BJ (cell line): ENCODE data around the gene IPO11. TPM values are rescaled to one million over a fixed set of nuclear protein-coding genes. Genes with fewer than 3 reads are reported as not detected.
A peak's percentile ranks its signal among the peaks of the same experiment; 100 is the strongest.

Experiments used
- CTCF ChIA-PET: fragments of 350-600 bp; formaldehyde crosslinking; extraction: SDS; loops from one replicate; lab custom pipeline; 2021; ENCODE audit warnings: antibody characterized with exemption, inconsistent platforms; lab: Yijun Ruan, JAX
- POLR2A ChIA-PET: fragments of 300-600 bp; sonication (Branson Sonifier 250); formaldehyde crosslinking; extraction: SDS; loops from one replicate; lab custom pipeline; 2021; ENCODE audit warnings: antibody characterized with exemption; lab: Charles Lee
- DNase-seq: peaks from one replicate; pipeline ENCODE4 v3.0.0-alpha.2; 2011; ENCODE audit warnings: low read depth
- H3K27me3 ChIP-seq: 2 replicates; pipeline ENCODE4 v1.6.0; 2011; ENCODE audit warnings: low read length; ENCODE audit not compliant: control insufficient read depth, insufficient read depth
- H3K36me3 ChIP-seq: 2 replicates; pipeline ENCODE4 v1.5.1; 2011; ENCODE audit warnings: low read length; ENCODE audit not compliant: control insufficient read depth, insufficient read depth
- H3K4me3 ChIP-seq: 2 replicates; pipeline ENCODE4 v1.5.1; 2011; ENCODE audit warnings: low read depth, mild to moderate bottlenecking, control low read depth, low read length
- CTCF ChIP-seq: IDR thresholded peaks from 2 replicates; pipeline ENCODE4 v1.5.1; 2011; ENCODE audit warnings: low read depth, mild to moderate bottlenecking, control low read depth, inconsistent platforms, low read length, moderate library complexity; ENCODE audit not compliant: insufficient read depth
- polyA minus RNA-seq: library from RNA; depleted of rRNA, polyadenylated mRNA; stranded (reverse); fragments of >200 nt; gene quantifications from 2 replicates; pipeline ENCODE4 v1.2.3, GENCODE V29; 2011; rRNA and poly(A)+ RNA removed
- polyA plus RNA-seq: library from polyadenylated mRNA; depleted of rRNA; stranded (reverse); fragments of >200 nt; gene quantifications from 2 replicates; pipeline ENCODE4 v1.2.3, GENCODE V29; 2011; rRNA removed

IPO11 gene
- 25.7 and 36.0 TPM in 2 replicates for polyA plus RNA-seq
- 32.3 and 34.5 TPM in 2 replicates for polyA minus RNA-seq

- Histone ChIP-seq H3K36me3 (no peaks in the 10 kb centered on the region), H3K27me3 (no peaks in the 10 kb centered on the region), H3K4me3 (peak within 1 kb of the TSS; percentile 89)
- peak; percentile 93 for DNase-seq
- ChIA-PET POLR2A (interaction anchor here (1.3 kb wide), 1 partner anchor 9 kb away, joined by 13 read pairs; the partner anchor contains the start of gene DIMT1), CTCF (interaction anchor here (1.4 kb wide), 1 partner anchor 10 kb away, joined by 4 read pairs; the partner anchor contains the start of gene DIMT1)
- TF ChIP-seq CTCF, result no peak
These were observed at the start of gene IPO11 for GRCh38 chr5:62412549-62413329. IPO11 (plus strand) TSS chr5:62412763; CDS start chr5:62437280, 24,517 bp downstream.

GRCh38 chr5:62369039-62369438 lies 43.5 kb upstream of the IPO11 start:
- H3K4me3 ChIP-seq, result no peak overlapping the region
- peaks cover 7% of the 10 kb centered on the region for H3K36me3 ChIP-seq
- no peak for TF ChIP-seq CTCF
- ChIA-PET CTCF (interaction anchor here (0.8 to 1.6 kb wide), 2 partner anchors 11 to 412 kb away, joined by 3 to 4 read pairs; no protein-coding TSS in a partner anchor), POLR2A (no interaction called here)
- DNase-seq, result no peak
- no peaks in the 10 kb centered on the region for H3K27me3 ChIP-seq

- TF ChIP-seq CTCF, result no peak
- Histone ChIP-seq H3K4me3 (no peak overlapping the region), H3K27me3 (no peaks in the 10 kb centered on the region), H3K36me3 (peaks cover 2% of the 10 kb centered on the region)
- ChIA-PET CTCF (interaction anchor here (1.7 kb wide), 1 partner anchor 9 kb away, joined by 3 read pairs; no protein-coding TSS in a partner anchor), POLR2A (no interaction called here)
- no peak for DNase-seq
These were observed 41.2 kb upstream of the IPO11 start for GRCh38 chr5:62371409-62371808.

- CTCF ChIA-PET, result no interaction called here
- POLR2A ChIA-PET, result no interaction called here
- DNase-seq, result no peak
- no peak overlapping the region for H3K4me3 ChIP-seq
- TF ChIP-seq CTCF, result no peak
- H3K27me3 ChIP-seq, result no peaks in the 10 kb centered on the region
- peaks cover 2% of the 10 kb centered on the region for H3K36me3 ChIP-seq
These were observed 40.0 kb upstream of the IPO11 start for GRCh38 chr5:62372600-62372999.

GRCh38 chr5:62373382-62373781 lies 39.2 kb upstream of the IPO11 start:
- CTCF ChIA-PET, result no interaction called here
- Histone ChIP-seq H3K27me3 (no peaks in the 10 kb centered on the region), H3K36me3 (peaks cover 2% of the 10 kb centered on the region), H3K4me3 (no peak overlapping the region)
- no peak for DNase-seq
- POLR2A ChIA-PET, result no interaction called here
- TF ChIP-seq CTCF, result no peak
